ENCODE results near the gene C2orf68. TPM values are rescaled to one million over a fixed set of nuclear protein-coding genes. Genes with fewer than 3 reads are reported as not detected.

C2orf68 gene
- total and polyA plus RNA-seq, 9 of the 15 experiments (the other 6 are each of a cell fraction or from before 2014, with no cell fraction given), result 22.1 to 50.0 (median 31.8) TPM

- no peak for TF ChIP-seq HMBOX1 (IDR thresholded peaks at IDR 0.05)
- TF ChIP-seq HMG20A (CRISPR knock-in tag; conservative IDR thresholded peaks at IDR 0.05), result no peak
- TF ChIP-seq SRSF3 (IDR thresholded peaks at IDR 0.05; ENCODE audit: insufficient read depth, low read length), result no peak
- no peak for TF ChIP-seq TCF3 (CRISPR knock-in tag; IDR thresholded peaks at IDR 0.05)
- no peak for TF ChIP-seq ZBTB40 (IDR thresholded peaks at IDR 0.05)
- no peak for TF ChIP-seq ZBTB40 (CRISPR knock-in tag; IDR thresholded peaks at IDR 0.05)
- TF ChIP-seq ELK1 (CRISPR knock-in tag; IDR thresholded peaks at IDR 0.05), result no peak
- TF ChIP-seq GATA2 (CRISPR knock-in tag; IDR thresholded peaks at IDR 0.05), result no peak
- TF ChIP-seq HDGF (IDR thresholded peaks at IDR 0.05), result no peak
- no peak for TF ChIP-seq ZNF282 (CRISPR knock-in tag; IDR thresholded peaks at IDR 0.05)
- no peak for TF ChIP-seq MXD1 (CRISPR knock-in tag; IDR thresholded peaks at IDR 0.05; ENCODE audit: borderline replicate concordance, poor library complexity, severe bottlenecking)
- TF ChIP-seq SIN3A (IDR thresholded peaks at IDR 0.05; ENCODE audit: borderline replicate concordance in 2 of 2, control insufficient read depth in 1 of 2, low read depth in 2 of 2, low read length in 2 of 2), result no peak
- TF ChIP-seq ZBTB17 (CRISPR knock-in tag; IDR thresholded peaks at IDR 0.05), result 0 out of 2 replicates have a peak, but pooled peaks have one; percentile 14
- TF ChIP-seq ZNF511 (CRISPR knock-in tag; IDR thresholded peaks at IDR 0.05), result no peak
Measured at GRCh38 chr2:85578243-85579180, 33.4 kb downstream of the C2orf68 start (continued).
